Epidermal melanocyte (primary cell): Measurements from ENCODE around the gene HOXD10.

Experiments used
- DNase-seq: peaks from one replicate; pipeline ENCODE4 v3.0.0; 2011; ENCODE audit warnings: low spot score; ENCODE audit not compliant: insufficient read length

The HOXD10 gene

GRCh38 chr2:176106581-176107539 is 9.7 kb upstream of the HOXD10 start, which contains the start of gene HOXD11:
HOXD11 (plus strand) TSS chr2:176107280; CDS start chr2:176107356, 76 bp downstream.
- no peak for DNase-seq

DNA sequence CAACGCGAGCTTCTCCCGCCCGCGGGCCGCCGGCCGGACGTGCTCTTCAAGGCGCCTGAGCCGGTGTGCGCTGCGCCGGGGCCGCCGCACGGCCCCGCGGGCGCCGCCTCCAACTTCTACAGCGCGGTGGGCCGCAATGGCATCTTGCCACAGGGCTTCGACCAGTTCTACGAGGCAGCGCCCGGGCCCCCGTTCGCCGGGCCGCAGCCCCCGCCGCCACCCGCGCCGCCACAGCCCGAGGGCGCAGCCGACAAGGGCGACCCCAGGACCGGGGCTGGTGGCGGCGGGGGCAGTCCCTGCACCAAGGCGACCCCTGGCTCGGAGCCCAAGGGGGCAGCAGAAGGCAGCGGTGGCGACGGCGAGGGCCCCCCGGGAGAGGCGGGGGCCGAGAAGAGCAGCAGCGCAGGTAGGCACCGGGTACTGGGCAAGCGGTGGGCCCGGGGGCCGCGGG is 8.8 kb upstream of the HOXD10 start:
- no peak for DNase-seq

DNA sequence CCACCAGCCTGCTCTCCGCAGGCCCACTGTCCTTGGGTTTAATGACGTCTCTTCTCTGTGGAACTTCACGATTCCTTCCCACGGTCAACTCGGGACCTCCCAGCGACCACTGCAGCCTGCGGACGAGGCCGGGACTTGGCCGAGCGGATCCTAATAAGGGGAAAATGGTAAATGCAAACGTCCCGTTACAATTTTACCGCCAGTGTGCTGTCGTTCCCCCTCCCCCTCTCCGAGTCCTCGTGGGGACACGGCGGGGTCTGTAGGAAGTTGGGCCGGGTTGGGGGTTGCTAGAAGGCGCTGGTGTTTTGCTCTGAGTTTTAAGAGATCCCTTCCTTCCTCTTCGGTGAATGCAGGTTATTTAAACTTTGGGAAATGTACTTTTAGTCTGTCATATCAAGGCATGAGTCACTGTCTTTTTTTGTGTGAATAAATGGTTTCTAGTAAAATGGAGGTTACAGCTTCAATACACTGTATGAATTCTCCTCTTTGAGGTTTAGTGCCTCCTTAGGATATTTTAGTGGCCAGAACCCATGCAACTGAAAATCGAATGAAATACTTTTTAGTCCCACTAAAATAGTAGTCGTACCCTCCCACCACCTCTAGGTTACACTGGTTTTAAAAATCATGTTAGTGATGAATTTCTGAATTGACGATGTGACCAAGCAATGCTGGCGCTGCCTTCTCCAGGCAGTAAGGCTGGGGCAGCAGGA is 7.2 kb upstream of the HOXD10 start:
- no peak for DNase-seq

DNA sequence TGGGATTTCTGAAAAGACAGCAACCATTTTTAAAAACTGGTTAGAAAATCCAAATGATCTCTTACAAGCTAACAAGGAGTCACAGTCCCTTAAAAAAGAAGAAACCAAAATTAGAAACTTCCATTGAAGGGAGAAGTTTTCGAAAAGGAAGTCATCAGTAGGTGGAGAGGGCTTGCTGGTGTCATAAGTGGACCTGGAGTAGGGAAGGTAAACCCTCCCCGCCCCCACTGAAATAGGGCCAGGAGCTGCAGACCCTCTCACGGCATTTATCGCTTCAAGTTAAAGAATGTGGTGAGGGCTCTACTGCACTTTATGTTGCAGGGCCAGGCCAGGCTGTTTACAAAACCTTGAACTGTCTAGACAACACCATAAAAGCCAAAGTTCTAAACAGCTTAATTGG is 6.6 kb upstream of the HOXD10 start:
- DNase-seq = no peak

GRCh38 chr2:176110415-176111308 is 5.9 kb upstream of the HOXD10 start:
- no peak for DNase-seq

- no peak for DNase-seq
Observed at GRCh38 chr2:176111309-176111663, 5.3 kb upstream of the HOXD10 start.

- no peak for DNase-seq
Observed at GRCh38 chr2:176111846-176112374, 4.7 kb upstream of the HOXD10 start.

GRCh38 chr2:176112375-176113302 is 3.9 kb upstream of the HOXD10 start:
- DNase-seq = no peak

- DNase-seq = no peak
Observed at GRCh38 chr2:176114120-176114929, 2.3 kb upstream of the HOXD10 start.

DNA sequence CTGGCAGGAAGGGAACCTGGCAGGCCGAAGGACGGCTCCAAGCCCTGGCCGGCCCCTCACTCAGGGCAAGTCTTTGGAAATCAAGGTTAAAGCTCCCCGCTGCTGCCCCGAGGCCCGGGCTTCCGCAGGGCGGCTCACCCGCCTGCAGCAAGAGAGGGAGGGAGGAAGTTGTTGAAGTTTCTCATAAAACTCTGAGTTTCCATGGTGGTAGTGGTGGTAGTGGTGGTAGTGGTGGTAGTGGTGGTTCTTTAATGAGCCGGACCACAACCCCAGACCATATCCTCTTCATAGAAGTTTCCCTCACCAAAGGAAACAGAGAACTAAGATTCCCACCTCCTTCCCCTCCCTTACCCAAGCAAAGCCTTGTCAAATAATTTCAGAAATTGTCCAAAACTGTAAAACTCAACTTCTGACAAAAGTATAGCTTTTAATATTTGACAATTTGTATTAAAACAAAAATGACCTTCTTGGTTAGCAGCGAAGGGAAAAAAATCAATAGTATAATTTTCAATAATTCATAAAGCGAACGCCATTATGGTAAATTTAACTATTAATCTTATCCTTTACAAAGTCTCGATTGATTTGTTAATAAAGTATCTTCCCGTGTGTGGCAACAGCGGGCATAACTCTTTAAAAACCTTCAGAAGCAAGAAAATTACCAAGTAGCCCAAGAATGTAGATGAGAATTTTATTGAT is 1.5 kb upstream of the HOXD10 start:
- no peak for DNase-seq

DNA sequence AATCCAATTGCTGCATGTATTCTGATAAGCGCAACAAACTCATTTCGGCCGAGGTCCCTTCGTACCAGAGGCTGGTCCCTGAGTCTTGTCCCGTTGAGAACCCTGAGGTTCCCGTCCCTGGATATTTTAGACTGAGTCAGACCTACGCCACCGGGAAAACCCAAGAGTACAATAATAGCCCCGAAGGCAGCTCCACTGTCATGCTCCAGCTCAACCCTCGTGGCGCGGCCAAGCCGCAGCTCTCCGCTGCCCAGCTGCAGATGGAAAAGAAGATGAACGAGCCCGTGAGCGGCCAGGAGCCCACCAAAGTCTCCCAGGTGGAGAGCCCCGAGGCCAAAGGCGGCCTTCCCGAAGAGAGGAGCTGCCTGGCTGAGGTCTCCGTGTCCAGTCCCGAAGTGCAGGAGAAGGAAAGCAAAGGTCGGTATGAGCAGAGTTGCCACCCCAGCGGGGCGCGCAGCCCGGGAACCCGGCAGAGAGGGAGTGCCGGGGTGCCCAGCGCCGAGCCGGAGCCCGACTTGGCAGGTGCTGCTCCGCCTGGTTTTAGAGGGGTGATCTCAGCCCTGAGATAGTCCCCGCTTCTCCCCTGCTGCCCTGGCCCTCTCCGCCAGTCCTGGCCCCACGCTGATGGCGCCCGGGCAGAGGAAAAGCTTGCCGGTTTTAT is 714 bp downstream of the HOXD10 start:
- DNase-seq = no peak

DNA sequence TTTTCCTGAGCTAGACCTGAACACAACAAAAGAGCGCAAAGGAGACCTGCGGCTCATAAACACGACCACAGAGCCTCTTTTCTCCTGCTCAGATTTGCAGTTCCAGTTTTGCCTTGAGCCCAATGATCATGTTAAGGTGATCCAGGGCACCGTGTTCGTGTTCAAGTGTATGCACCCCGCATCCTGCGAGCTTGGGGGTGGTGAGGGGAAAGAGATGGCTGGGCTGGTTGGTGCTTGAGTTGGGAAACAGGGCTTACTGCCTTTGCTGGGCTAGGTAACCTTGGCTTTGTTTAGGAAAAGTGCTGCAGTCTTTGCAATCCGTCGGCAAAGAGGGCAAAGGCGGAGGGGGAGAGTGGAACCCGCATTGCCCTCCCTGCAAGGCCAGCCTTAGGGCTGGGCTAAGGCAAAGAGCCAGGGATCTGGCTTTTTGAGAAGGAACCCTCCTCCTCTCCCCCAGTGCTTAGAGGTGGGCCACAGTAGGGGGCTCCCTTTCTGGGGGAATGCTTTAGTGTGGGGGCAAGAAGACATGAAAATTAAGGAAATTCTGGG is 1.3 kb downstream of the HOXD10 start:
- DNase-seq = no peak

DNA sequence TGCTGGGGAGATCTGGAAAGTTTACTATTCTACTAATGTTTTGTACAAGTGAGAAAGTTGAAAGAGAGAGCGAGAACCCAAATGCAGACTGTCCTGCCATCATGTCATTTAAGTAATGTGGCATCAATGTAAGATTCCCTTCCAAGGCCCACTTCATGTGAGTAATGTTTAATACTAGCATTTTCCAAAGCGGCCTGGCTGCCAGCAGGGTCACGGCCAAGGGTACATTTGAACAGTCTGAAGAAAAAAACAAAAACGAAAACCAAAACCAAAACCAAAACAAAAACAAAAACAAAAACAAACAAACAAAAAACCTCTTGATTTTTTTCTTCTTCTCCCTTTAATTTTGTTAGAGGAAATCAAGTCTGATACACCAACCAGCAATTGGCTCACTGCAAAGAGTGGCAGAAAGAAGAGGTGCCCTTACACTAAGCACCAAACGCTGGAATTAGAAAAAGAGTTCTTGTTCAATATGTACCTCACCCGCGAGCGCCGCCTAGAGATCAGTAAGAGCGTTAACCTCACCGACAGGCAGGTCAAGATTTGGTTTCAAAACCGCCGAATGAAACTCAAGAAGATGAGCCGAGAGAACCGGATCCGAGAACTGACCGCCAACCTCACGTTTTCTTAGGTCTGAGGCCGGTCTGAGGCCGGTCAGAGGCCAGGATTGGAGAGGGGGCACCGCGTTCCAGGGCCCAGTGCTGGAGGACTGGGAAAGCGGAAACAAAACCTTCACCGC is 2.2 kb downstream of the HOXD10 start:
- DNase-seq = no peak

DNA sequence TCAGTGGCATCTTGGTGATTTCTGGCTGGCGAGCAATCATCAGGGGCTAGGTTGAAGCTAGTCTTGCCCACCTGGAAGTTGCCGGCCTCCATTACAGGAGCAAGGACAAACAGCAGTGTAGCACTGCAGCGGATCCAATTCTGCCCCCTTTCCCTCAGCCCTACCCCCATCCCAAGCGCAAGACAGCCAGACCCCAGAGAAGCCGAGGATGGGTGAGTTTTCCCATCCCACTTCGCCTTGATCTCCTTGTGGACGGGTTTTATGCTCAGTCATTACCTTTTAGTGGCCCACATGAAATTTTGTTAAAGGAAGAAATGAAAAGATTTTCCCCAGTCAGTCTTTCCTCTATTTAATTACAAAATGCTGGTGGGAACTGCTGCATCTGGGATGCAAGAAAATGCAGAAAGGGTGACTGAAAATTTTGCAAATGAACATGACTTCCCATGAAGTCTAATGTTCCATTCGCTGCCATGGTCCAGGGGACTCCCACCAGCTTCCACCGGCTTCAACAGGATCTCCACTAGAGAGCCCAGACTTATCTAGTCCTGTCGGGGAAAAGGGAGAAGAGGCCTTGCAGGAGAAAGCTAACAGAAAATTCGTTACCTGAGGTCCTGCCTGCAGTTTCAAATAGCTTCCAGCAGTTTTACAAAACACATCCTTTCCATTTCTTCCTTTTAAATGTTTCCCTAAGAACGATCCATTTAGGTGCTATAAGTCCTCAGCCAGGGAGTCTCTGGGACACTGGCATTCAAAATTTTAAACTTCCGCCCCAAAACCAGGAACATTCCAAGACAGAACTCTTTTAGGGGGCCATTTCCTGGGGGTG is 4.0 kb downstream of the HOXD10 start:
- no peak for DNase-seq

DNA sequence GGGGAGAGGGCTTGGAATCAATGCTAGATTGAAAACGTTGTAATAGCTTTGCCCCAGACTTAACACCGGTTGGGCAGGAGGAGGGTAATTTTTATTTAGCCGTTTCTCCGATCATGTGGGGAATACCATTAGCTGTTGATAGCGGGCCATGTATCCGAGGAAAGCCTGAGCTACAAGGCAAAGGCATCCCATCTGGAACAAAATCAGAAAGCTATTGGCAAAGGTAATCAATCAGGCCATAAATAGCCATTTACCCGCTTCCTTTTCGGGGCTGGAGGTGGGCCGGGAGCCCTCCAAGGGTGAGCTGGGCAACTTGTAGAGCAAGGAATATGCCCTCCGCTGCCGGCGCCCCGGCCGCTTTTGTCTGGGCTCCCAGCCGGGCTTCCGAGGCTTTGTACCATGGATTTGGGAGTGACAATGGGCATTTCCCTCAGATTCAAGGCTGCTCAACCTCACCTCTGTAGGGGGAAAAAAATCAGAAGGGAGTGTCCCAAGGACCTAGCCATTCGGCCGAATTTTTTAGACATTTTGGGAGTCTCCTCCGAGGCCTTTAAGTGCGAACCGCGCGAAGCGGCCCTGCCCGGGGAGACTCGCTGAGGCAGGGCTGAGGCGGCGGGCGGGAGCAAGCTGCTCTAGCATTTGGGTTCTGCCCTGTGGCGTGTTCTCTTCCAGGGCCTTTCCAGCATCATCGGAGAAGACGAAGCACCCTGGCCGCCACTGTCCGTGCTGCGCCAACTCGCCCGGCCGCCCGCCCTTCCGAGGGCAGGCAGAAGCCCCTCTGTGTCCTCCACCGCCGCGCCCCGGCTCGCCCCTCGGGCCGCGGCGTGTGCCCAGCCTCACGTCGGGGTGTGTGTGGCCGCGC is 4.8 kb downstream of the HOXD10 start:
- DNase-seq = no peak
